ENCODE data around the gene CD300E. TPM values are rescaled to one million over a fixed set of nuclear protein-coding genes. Genes with fewer than 3 reads are reported as not detected.

The CD300E gene
- total and polyA plus RNA-seq, 2 donors (not counting 1 experiment from before 2014, with no cell fraction given), result 0.10 to 0.92 TPM

- WGBS (ENCODE audit: insufficient coverage), result 60% methylated on average over 4 of the region's 5 CpGs
- no peak for DNase-seq
- peaks cover 0 to 41% (median 6%) of the 10 kb centered on the region in 4 experiments for H3K27me3 ChIP-seq (replicated peaks in 1 of 4; ENCODE audit: control extremely low read depth in 1 of 4, control insufficient read depth in 3 of 4, insufficient read depth in 4 of 4, low read length in 3 of 4)
- H3K27ac Mint-ChIP-seq, result no peak overlapping the region
- no peaks in the 10 kb centered on the region for H3K79me2 ChIP-seq (ENCODE audit: control insufficient read depth, insufficient read depth, low read length)
- peaks cover 11% of the 10 kb centered on the region for H3K4me1 Mint-ChIP-seq
- peaks cover 0 to 3% (median 0%) of the 10 kb centered on the region in 3 donors for H3K9me3 ChIP-seq (ENCODE audit: control extremely low read depth in 1 of 3, control insufficient read depth in 2 of 3, insufficient read depth in 1 of 3, low read length in 2 of 3)
- ATAC-seq (ENCODE audit: low read depth), result no peak
- ChIA-PET CTCF (interaction anchor here (1.2 to 4.6 kb wide), 8 partner anchors 9 to 226 kb away, joined by 3 to 46 read pairs (median 8); partner anchors contain the start of gene RAB37), POLR2A (no interaction called here)
- no peak overlapping the region for H3K4me2 ChIP-seq (replicated peaks; ENCODE audit: low read depth, low read length, poor library complexity, severe bottlenecking)
- H3K4me3 ChIP-seq (ENCODE audit: control extremely low read depth in 1 of 5, extremely low read depth in 1 of 5, insufficient read depth in 1 of 5, low read depth in 2 of 5, low read length in 4 of 5), result no peak overlapping the region
- peaks cover 59% of the 10 kb centered on the region for H3K27me3 Mint-ChIP-seq
- intact Hi-C loops (cut with micrococcal nuclease), result loop anchor here (5.0 kb wide), 1 partner anchor 297 kb away; no protein-coding TSS in a partner anchor
- TF ChIP-seq CTCF (IDR thresholded peaks at IDR 0.05), result no peak
- TF ChIP-seq EZH2 (IDR thresholded peaks at IDR 0.05; ENCODE audit: borderline replicate concordance, insufficient read depth, low read depth, low read length, poor library complexity, severe bottlenecking), result no peak
- no peak overlapping the region for H2AFZ ChIP-seq (ENCODE audit: insufficient read depth, low read depth, low read length, poor library complexity, severe bottlenecking)
- H3K9ac ChIP-seq (ENCODE audit: low read length), result no peak overlapping the region
- no peaks in the 10 kb centered on the region for H3K36me3 ChIP-seq (replicated peaks in 1 of 2; ENCODE audit: control extremely low read depth in 1 of 2, control insufficient read depth in 1 of 2, extremely low read depth in 1 of 2, insufficient read depth in 2 of 2, low read length in 1 of 2)
- H3K27ac ChIP-seq (ENCODE audit: low read length in 2 of 2), result no peak overlapping the region
- no peak overlapping the region for H3K4me3 Mint-ChIP-seq
- no peaks in the 10 kb centered on the region for H4K20me1 ChIP-seq (ENCODE audit: control insufficient read depth, insufficient read depth, low read length, poor library complexity, severe bottlenecking)
- peaks cover 25 to 36% of the 10 kb centered on the region in 2 donors for H3K4me1 ChIP-seq (ENCODE audit: control insufficient read depth in 2 of 2, insufficient read depth in 2 of 2, low read length in 2 of 2)
- H3K9me3 Mint-ChIP-seq (ENCODE audit: insufficient read depth), result no peaks in the 10 kb centered on the region
Observed at GRCh38 chr17:74565126-74565525, 58.4 kb downstream of the CD300E start.

- no peak overlapping the region for H3K4me3 Mint-ChIP-seq
- no peak for TF ChIP-seq CTCF (IDR thresholded peaks at IDR 0.05)
- no peak for TF ChIP-seq EZH2 (IDR thresholded peaks at IDR 0.05; ENCODE audit: borderline replicate concordance, insufficient read depth, low read depth, low read length, poor library complexity, severe bottlenecking)
- Histone ChIP-seq H3K4me2 (replicated peaks; ENCODE audit: low read depth, low read length, poor library complexity, severe bottlenecking) (no peak overlapping the region), H4K20me1 (ENCODE audit: control insufficient read depth, insufficient read depth, low read length, poor library complexity, severe bottlenecking) (no peaks in the 10 kb centered on the region), H3K79me2 (ENCODE audit: control insufficient read depth, insufficient read depth, low read length) (no peaks in the 10 kb centered on the region), H3K27me3 (replicated peaks in 1 of 4; ENCODE audit: control extremely low read depth in 1 of 4, control insufficient read depth in 3 of 4, insufficient read depth in 4 of 4, low read length in 3 of 4) (peaks cover 0 to 23% (median 2%) of the 10 kb centered on the region in 4 experiments), H3K9ac (ENCODE audit: low read length) (no peak overlapping the region), H3K9me3 (ENCODE audit: control extremely low read depth in 1 of 3, control insufficient read depth in 2 of 3, insufficient read depth in 1 of 3, low read length in 2 of 3) (peaks cover 0 to 7% (median 6%) of the 10 kb centered on the region in 3 donors), H3K36me3 (replicated peaks in 1 of 2; ENCODE audit: control extremely low read depth in 1 of 2, control insufficient read depth in 1 of 2, extremely low read depth in 1 of 2, insufficient read depth in 2 of 2, low read length in 1 of 2) (no peaks in the 10 kb centered on the region), H2AFZ (ENCODE audit: insufficient read depth, low read depth, low read length, poor library complexity, severe bottlenecking) (no peak overlapping the region), H3K27ac (ENCODE audit: low read length in 2 of 2) (no peak overlapping the region), H3K4me1 (ENCODE audit: control insufficient read depth in 2 of 2, insufficient read depth in 2 of 2, low read length in 2 of 2) (peaks cover 36 to 53% of the 10 kb centered on the region in 2 donors), H3K4me3 (ENCODE audit: control extremely low read depth in 1 of 5, extremely low read depth in 1 of 5, insufficient read depth in 1 of 5, low read depth in 2 of 5, low read length in 4 of 5) (no peak overlapping the region)
- peak overlapping the region; percentile 39 for H3K27ac Mint-ChIP-seq
- peaks cover 20% of the 10 kb centered on the region for H3K4me1 Mint-ChIP-seq
- H3K27me3 Mint-ChIP-seq, result peaks cover 44% of the 10 kb centered on the region
- no peaks in the 10 kb centered on the region for H3K9me3 Mint-ChIP-seq (ENCODE audit: insufficient read depth)
- ChIA-PET POLR2A (no interaction called here), CTCF (no interaction called here)
- ATAC-seq (ENCODE audit: low read depth) (no peak), DNase-seq (no peak)
- 94% methylated on average over 1 of the region's 1 CpG for WGBS (ENCODE audit: insufficient coverage)
- intact Hi-C loops (cut with micrococcal nuclease), result no loop called here
Observed at GRCh38 chr17:74563358-74563757, 60.2 kb downstream of the CD300E start.

All from B cell (primary cell).